Caco-2 (cell line): Measurements from ENCODE around the gene DOCK2. TPM values are rescaled to one million over a fixed set of nuclear protein-coding genes. Genes with fewer than 3 reads are reported as not detected.

ENCODE experiments used
- BruUV-seq: library from RNA; stranded (reverse); fragments of 400-500 nt; replicated peaks from 2 replicates; lab custom pipeline; 2021; lab: Mats Ljungman, UMichigan
- CTCF ChIA-PET: fragments of 300-600 bp; sonication (Branson Sonifier 250); formaldehyde crosslinking; loops from one replicate; lab custom pipeline; 2022; ENCODE audit warnings: antibody characterized with exemption; lab: Charles Lee
- POLR2A ChIA-PET: fragments of 300-600 bp; sonication (Branson Sonifier 250); formaldehyde crosslinking; loops from one replicate; lab custom pipeline; 2022; ENCODE audit warnings: antibody characterized with exemption; lab: Charles Lee
- DNase-seq, 2 experiments: peaks; one replicate each; pipeline versions ENCODE4 v3.0.0 to v3.0.0-alpha.2; 2020 to 2022
- H3K27me3 ChIP-seq: replicated peaks from 2 replicates; pipeline ENCODE4 v1.6.0; 2011; ENCODE audit warnings: low read length; ENCODE audit not compliant: control insufficient read depth, insufficient read depth
- H3K36me3 ChIP-seq: 2 replicates; pipeline ENCODE4 v1.5.1; 2011; ENCODE audit warnings: low read length; ENCODE audit not compliant: control insufficient read depth, insufficient read depth
- H3K4me1 ChIP-seq: fragments of 250-450 bp; sonication (Bioruptor Pico); 2 replicates; pipeline ENCODE4 v1.5.1; 2020; ENCODE audit warnings: mild to moderate bottlenecking
- H3K4me3 ChIP-seq: 2 replicates; pipeline ENCODE4 v1.5.1; 2011; ENCODE audit warnings: low read depth, mild to moderate bottlenecking, control low read depth, low read length
- H3K9me3 ChIP-seq: fragments of 250-450 bp; sonication (Bioruptor Pico); 2 replicates; pipeline ENCODE4 v1.5.1; 2020; ENCODE audit warnings: mild to moderate bottlenecking, moderate library complexity
- H3K27ac Mint-ChIP-seq: one replicate; pipeline ENCODE4 v1.8.0; 2022; ENCODE audit warnings: mixed read lengths; ENCODE audit not compliant: unreplicated experiment
- H3K27me3 Mint-ChIP-seq: one replicate; pipeline ENCODE4 v1.8.0; 2022; ENCODE audit warnings: mixed read lengths; ENCODE audit not compliant: insufficient read depth, unreplicated experiment
- H3K36me3 Mint-ChIP-seq: one replicate; pipeline ENCODE4 v1.8.0; 2022; ENCODE audit warnings: mild to moderate bottlenecking, mixed read lengths; ENCODE audit not compliant: insufficient read depth, unreplicated experiment
- H3K4me1 Mint-ChIP-seq: one replicate; pipeline ENCODE4 v1.8.0; 2022; ENCODE audit warnings: low read depth, mixed read lengths; ENCODE audit not compliant: unreplicated experiment
- H3K4me3 Mint-ChIP-seq: one replicate; pipeline ENCODE4 v1.8.0; 2022; ENCODE audit warnings: mild to moderate bottlenecking, moderate library complexity, mixed read lengths; ENCODE audit not compliant: unreplicated experiment
- H3K9me3 Mint-ChIP-seq: one replicate; pipeline ENCODE4 v1.8.0; 2022; ENCODE audit warnings: mixed read lengths; ENCODE audit not compliant: unreplicated experiment
- intact Hi-C: fragments of 100-400 bp; cut with micrococcal nuclease; formaldehyde crosslinking; loops from one replicate; pipeline ENCODE4 v1.10.0; 2022; ENCODE audit not compliant: unreplicated experiment
- total RNA-seq: library from RNA; stranded (reverse); gene quantifications from 2 replicates; pipeline ENCODE4 v1.2.3, GENCODE V29; 2022
- TF ChIP-seq, protein P1 (sequence below), 2 experiments: fragments of 200-600 bp in 1 of 2; IDR thresholded peaks; 1 replicate in 1 of 2; 2 replicates in 1 of 2; pipeline versions ENCODE4 v1.5.1 to v1.8.0; 2011 to 2022; ENCODE audit warnings: antibody characterized with exemption in 1 of 2, control low read depth in 1 of 2, inconsistent platforms in 1 of 2, low read depth in 1 of 2, low read length in 1 of 2, mild to moderate bottlenecking in 1 of 2, moderate library complexity in 1 of 2; ENCODE audit not compliant: insufficient read depth in 1 of 2, severe bottlenecking in 1 of 2, unreplicated experiment in 1 of 2

The DOCK2 gene
- total RNA-seq, 1 experiment from 2014 or later = 0.09 TPM

DNA sequence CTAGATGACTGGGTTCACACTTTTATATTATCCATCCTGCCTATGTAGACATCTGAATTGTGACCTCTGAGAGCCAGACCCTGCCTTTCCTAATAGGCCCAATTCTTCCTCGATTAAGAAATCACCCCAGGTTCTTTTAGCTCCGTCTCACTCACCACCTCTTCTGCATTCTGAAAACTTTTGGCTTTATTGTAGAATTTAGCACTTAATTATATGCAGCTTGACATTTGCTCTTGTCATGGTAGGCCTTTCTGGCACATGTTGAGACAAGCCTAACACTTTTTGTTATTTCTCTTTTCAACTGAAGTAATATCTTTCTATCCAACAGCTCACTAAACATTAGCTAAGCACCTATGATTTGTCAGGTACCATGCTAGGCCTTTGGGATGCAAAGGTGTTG lies 180.0 kb downstream of the DOCK2 start:
- no TSS peak for BruUV-seq
- H3K36me3 Mint-ChIP-seq = no peaks in the 10 kb centered on the region
- POLR2A ChIA-PET = no interaction called here
- H3K9me3 ChIP-seq = no peaks in the 10 kb centered on the region
- peaks cover 5% of the 10 kb centered on the region for H3K27me3 Mint-ChIP-seq
- H3K27me3 ChIP-seq = no peaks in the 10 kb centered on the region
- H3K9me3 Mint-ChIP-seq = no peaks in the 10 kb centered on the region
- H3K4me1 Mint-ChIP-seq = peaks cover 6% of the 10 kb centered on the region
- H3K4me3 ChIP-seq = no peak overlapping the region
- DNase-seq = no peak
- intact Hi-C loops = no loop called here
- CTCF ChIA-PET = no interaction called here
- no peak overlapping the region for H3K4me3 Mint-ChIP-seq
- no peaks in the 10 kb centered on the region for H3K36me3 ChIP-seq
- TF ChIP-seq, protein P1, sequence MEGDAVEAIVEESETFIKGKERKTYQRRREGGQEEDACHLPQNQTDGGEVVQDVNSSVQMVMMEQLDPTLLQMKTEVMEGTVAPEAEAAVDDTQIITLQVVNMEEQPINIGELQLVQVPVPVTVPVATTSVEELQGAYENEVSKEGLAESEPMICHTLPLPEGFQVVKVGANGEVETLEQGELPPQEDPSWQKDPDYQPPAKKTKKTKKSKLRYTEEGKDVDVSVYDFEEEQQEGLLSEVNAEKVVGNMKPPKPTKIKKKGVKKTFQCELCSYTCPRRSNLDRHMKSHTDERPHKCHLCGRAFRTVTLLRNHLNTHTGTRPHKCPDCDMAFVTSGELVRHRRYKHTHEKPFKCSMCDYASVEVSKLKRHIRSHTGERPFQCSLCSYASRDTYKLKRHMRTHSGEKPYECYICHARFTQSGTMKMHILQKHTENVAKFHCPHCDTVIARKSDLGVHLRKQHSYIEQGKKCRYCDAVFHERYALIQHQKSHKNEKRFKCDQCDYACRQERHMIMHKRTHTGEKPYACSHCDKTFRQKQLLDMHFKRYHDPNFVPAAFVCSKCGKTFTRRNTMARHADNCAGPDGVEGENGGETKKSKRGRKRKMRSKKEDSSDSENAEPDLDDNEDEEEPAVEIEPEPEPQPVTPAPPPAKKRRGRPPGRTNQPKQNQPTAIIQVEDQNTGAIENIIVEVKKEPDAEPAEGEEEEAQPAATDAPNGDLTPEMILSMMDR (IDR thresholded peaks at IDR 0.05; ENCODE audit: insufficient read depth in 1 of 2, low read depth in 1 of 2, low read length in 1 of 2, severe bottlenecking in 1 of 2, unreplicated experiment in 1 of 2) = no peak
- no peaks in the 10 kb centered on the region for H3K4me1 ChIP-seq
- H3K27ac Mint-ChIP-seq = no peak overlapping the region

- H3K4me1 Mint-ChIP-seq = no peaks in the 10 kb centered on the region
- DNase-seq = no peak
- no peaks in the 10 kb centered on the region for H3K36me3 ChIP-seq
- TF ChIP-seq, protein P1 (IDR thresholded peaks at IDR 0.05; ENCODE audit: insufficient read depth in 1 of 2, low read depth in 1 of 2, low read length in 1 of 2, severe bottlenecking in 1 of 2, unreplicated experiment in 1 of 2) = peak in 1 of 2 experiments; percentile 5
- no peaks in the 10 kb centered on the region for H3K9me3 ChIP-seq
- CTCF ChIA-PET = interaction anchor here (1.4 kb wide), 1 partner anchor 125 kb away, joined by 4 read pairs; no protein-coding TSS in a partner anchor
- peaks cover 7% of the 10 kb centered on the region for H3K9me3 Mint-ChIP-seq
- BruUV-seq = no TSS peak
- H3K27ac Mint-ChIP-seq = no peak overlapping the region
- POLR2A ChIA-PET = no interaction called here
- H3K27me3 ChIP-seq = no peaks in the 10 kb centered on the region
- no peaks in the 10 kb centered on the region for H3K4me1 ChIP-seq
- no peak overlapping the region for H3K4me3 Mint-ChIP-seq
- intact Hi-C loops = loop anchor here (5.0 kb wide), 1 partner anchor 124 kb away; no protein-coding TSS in a partner anchor
- H3K27me3 Mint-ChIP-seq = peaks cover 5% of the 10 kb centered on the region
- no peak overlapping the region for H3K4me3 ChIP-seq
- no peaks in the 10 kb centered on the region for H3K36me3 Mint-ChIP-seq
Observed at GRCh38 chr5:169826618-169827017, 189.5 kb downstream of the DOCK2 start.

- no TSS peak for BruUV-seq
- intact Hi-C loops = loop anchor here (5.0 kb wide), 1 partner anchor 125 kb away; no protein-coding TSS in a partner anchor
- TF ChIP-seq, protein P1 (IDR thresholded peaks at IDR 0.05; ENCODE audit: insufficient read depth in 1 of 2, low read depth in 1 of 2, low read length in 1 of 2, severe bottlenecking in 1 of 2, unreplicated experiment in 1 of 2) = no peak
- Histone ChIP-seq H3K27me3 (no peaks in the 10 kb centered on the region), H3K9me3 (no peaks in the 10 kb centered on the region), H3K36me3 (no peaks in the 10 kb centered on the region), H3K4me3 (no peak overlapping the region), H3K4me1 (no peaks in the 10 kb centered on the region)
- ChIA-PET CTCF (interaction anchor here (1.4 kb wide), 1 partner anchor 126 kb away, joined by 4 read pairs; no protein-coding TSS in a partner anchor), POLR2A (no interaction called here)
- H3K4me1 Mint-ChIP-seq = no peaks in the 10 kb centered on the region
- H3K4me3 Mint-ChIP-seq = no peak overlapping the region
- no peaks in the 10 kb centered on the region for H3K36me3 Mint-ChIP-seq
- DNase-seq = no peak
- H3K27ac Mint-ChIP-seq = no peak overlapping the region
- H3K9me3 Mint-ChIP-seq = peaks cover 1% of the 10 kb centered on the region
- peaks cover 5% of the 10 kb centered on the region for H3K27me3 Mint-ChIP-seq
Observed at GRCh38 chr5:169827769-169828168, 190.7 kb downstream of the DOCK2 start.
